Umbilical cord (tissue), 2 donors: Measurements from ENCODE around the gene DCHS1. TPM values are rescaled to one million over a fixed set of nuclear protein-coding genes. Genes with fewer than 3 reads are reported as not detected.

ENCODE experiments used
- DNase-seq: peaks from one replicate; pipeline ENCODE4 v3.0.0-alpha.2; 2015; ENCODE audit warnings: low spot score
- total RNA-seq: library from RNA; depleted of rRNA; stranded (reverse); fragments of >200 nt; gene quantifications from one replicate; pipeline ENCODE4 v1.2.3, GENCODE V29; 2014; ENCODE audit warnings: low replicate concordance; ENCODE audit not compliant: insufficient read depth

Gene DCHS1
- total RNA-seq, 1 donor from 2014 or later = 37.6 TPM

GRCh38 chr11:6671991-6672390 is 16.4 kb upstream of the DCHS1 start:
- DNase-seq = no peak

GRCh38 chr11:6670202-6670830 is 14.7 kb upstream of the DCHS1 start:
- DNase-seq = no peak

GRCh38 chr11:6667733-6668374 is 12.2 kb upstream of the DCHS1 start:
- DNase-seq = no peak

GRCh38 chr11:6666302-6667183 is 10.9 kb upstream of the DCHS1 start:
- DNase-seq = no peak

GRCh38 chr11:6664551-6664950 is 8.9 kb upstream of the DCHS1 start:
- no peak for DNase-seq

- DNase-seq = no peak
Observed at GRCh38 chr11:6663794-6664469, 8.3 kb upstream of the DCHS1 start.

GRCh38 chr11:6660712-6661111 is 5.1 kb upstream of the DCHS1 start:
- no peak for DNase-seq

GRCh38 chr11:6658647-6659046 is 3.0 kb upstream of the DCHS1 start:
- DNase-seq = no peak

GRCh38 chr11:6657346-6657745 is 1.7 kb upstream of the DCHS1 start:
- DNase-seq = no peak

- DNase-seq = no peak
Observed at GRCh38 chr11:6656936-6657335, 1.3 kb upstream of the DCHS1 start.

GRCh38 chr11:6656584-6656915 is 941 bp upstream of the DCHS1 start:
- DNase-seq = no peak

- peak; percentile 36 for DNase-seq
Observed at GRCh38 chr11:6655020-6655789, 404 bp downstream of the DCHS1 start.

- DNase-seq = no peak
Observed at GRCh38 chr11:6654281-6655019, 1.2 kb downstream of the DCHS1 start.

GRCh38 chr11:6653656-6654055 is 2.0 kb downstream of the DCHS1 start:
- no peak for DNase-seq

GRCh38 chr11:6653097-6653496 is 2.5 kb downstream of the DCHS1 start:
- DNase-seq = no peak

- DNase-seq = no peak
Observed at GRCh38 chr11:6652182-6652581, 3.4 kb downstream of the DCHS1 start.

- DNase-seq = no peak
Observed at GRCh38 chr11:6650980-6651379, 4.6 kb downstream of the DCHS1 start.

- DNase-seq = no peak
Observed at GRCh38 chr11:6650104-6650503, 5.5 kb downstream of the DCHS1 start.

GRCh38 chr11:6648501-6648900 is 7.1 kb downstream of the DCHS1 start:
- no peak for DNase-seq

GRCh38 chr11:6647836-6648235 is 7.8 kb downstream of the DCHS1 start:
- no peak for DNase-seq
